Adrenal gland (tissue), 12 donors: ENCODE results near the gene DDX18. TPM values are rescaled to one million over a fixed set of nuclear protein-coding genes. Genes with fewer than 3 reads are reported as not detected.

ENCODE experiments used
- DNase-seq, 7 donors: peaks; one replicate each; pipeline ENCODE4 v3.0.0-alpha.2; 2019 to 2020
- H3K27ac ChIP-seq, 5 donors: fragments of 200-600 bp; sonication (generic) in 4 of 5; 1 replicate in 3 of 5; 2 replicates in 2 of 5; pipeline versions ENCODE4 v1.5.1 to v1.8.0; 2016 to 2020; ENCODE audit warnings: mild to moderate bottlenecking in 1 of 5
- H3K27me3 ChIP-seq: fragments of 200-600 bp; 2 replicates; pipeline ENCODE4 v1.8.0; 2021
- H3K36me3 ChIP-seq, 2 donors: fragments of 200-600 bp; replicated peaks in 1 of 2; 1 replicate in 1 of 2; 2 replicates in 1 of 2; pipeline versions ENCODE4 v1.5.1 to v1.8.0; 2018 to 2022
- H3K4me1 ChIP-seq, 2 donors: fragments of 200-600 bp; replicated peaks in 1 of 2; 1 replicate in 1 of 2; 2 replicates in 1 of 2; pipeline versions ENCODE4 v1.5.1 to v1.8.0; 2018 to 2021
- H3K4me3 ChIP-seq, 4 donors: fragments of 200-600 bp; sonication (generic) in 3 of 4; one replicate each; pipeline ENCODE4 v1.5.1; 2016 to 2018
- H3K9me3 ChIP-seq, 3 donors: fragments of 200-600 bp; sonication (generic) in 1 of 3; replicated peaks in 1 of 3; 1 replicate in 2 of 3; 2 replicates in 1 of 3; pipeline versions ENCODE4 v1.5.1 to v1.8.0; 2016 to 2021
- POLR2A ChIP-seq, 2 donors: fragments of 450-650 bp; IDR thresholded peaks; one replicate each; pipeline ENCODE4 v1.6.1; 2017; ENCODE audit warnings: antibody characterized with exemption in 2 of 2, mild to moderate bottlenecking in 2 of 2, moderate library complexity in 1 of 2
- WGBS, 4 donors: extraction: QIAGEN DNeasy Blood & Tissue Kit in 2 of 4; methylation state at CpG; one replicate each; pipeline versions ENCODE4 v1.1.5 to v1.1.7; 2013 to 2017; 5-methylcytosine and 5-hydroxymethylcytosine counted together
- intact Hi-C, 2 donors: fragments of 100-400 bp; cut with DNase I; formaldehyde crosslinking; loops; one replicate each; pipeline versions ENCODE4 v1.14.1 to v1.15.0; 2022 to 2023
- polyA plus RNA-seq, 3 donors: library from polyadenylated mRNA; stranded (reverse); fragments of 200-250 nt in 2 of 3; fragments of 350-450 nt in 1 of 3; fragmentation: Illumina TruSeq in 1 of 3; extraction: RNeasy Lipid Tissue Mini Kit (QIAGEN cat#74804) in 1 of 3; gene quantifications; one replicate each; pipeline ENCODE4 v1.2.3, GENCODE V29; 2013 to 2014
- total RNA-seq, 9 donors: library from RNA; depleted of rRNA in 4 of 9; stranded (reverse); fragments of >200 nt in 4 of 9; fragments of 120-200 nt in 1 of 9; fragmentation: NEBNext Ultra II Directional in 1 of 9; extraction: Animal tissue kit (Norgen Biotek cat#: 25700) in 1 of 9; gene quantifications; one replicate each; pipeline versions ENCODE4 v1.1.0 to v1.2.4, GENCODE V29; 2013 to 2023
- TF ChIP-seq, protein P1 (sequence below), 6 experiments: fragments of 450-650 bp in 4 of 6; fragments of 200-600 bp in 2 of 6; sonication (generic) in 1 of 6; IDR thresholded peaks; 1 replicate in 5 of 6; 2 replicates in 1 of 6; pipeline versions ENCODE4 v1.5.1 to v1.8.0; 2016 to 2021; ENCODE audit warnings: antibody characterized with exemption in 6 of 6, mild to moderate bottlenecking in 2 of 6, moderate library complexity in 1 of 6
- donor health status: healthy with polysubstance abuse.
- donor health status: Bipolar disorder and iron deficiency.
- donor health status: DM: yes; HTN: yes; CAD: no.
- donor health status: DM: no; HTN: no; CAD: no.
- donor health status: DM: no; HTN: no; CAD: no.
- donor health status: DM: yes; HTN: yes; CAD: no.

The DDX18 gene
- total and polyA plus RNA-seq, 12 donors: 15.9 to 69.3 (median 39.8) TPM

DNA sequence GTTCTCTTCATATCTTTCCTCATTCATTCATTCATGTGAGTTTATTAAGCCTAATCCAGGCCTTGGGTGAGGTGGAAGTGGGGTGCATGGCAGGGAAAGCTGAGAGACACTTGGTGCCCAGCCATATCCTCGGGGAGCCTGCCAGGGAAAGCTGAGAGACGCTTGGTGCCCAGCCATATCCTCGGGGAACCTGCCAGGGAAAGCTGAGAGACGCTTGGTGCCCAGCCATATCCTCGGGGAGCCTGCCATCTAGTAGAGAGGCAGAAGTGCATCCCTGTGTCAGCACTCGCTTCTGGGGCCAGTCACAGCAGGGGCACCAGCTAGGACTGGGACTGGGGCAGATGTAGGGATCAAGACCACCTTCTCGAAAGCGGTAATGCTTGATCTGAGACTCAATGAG lies 39.4 kb downstream of the DDX18 start:
- 82 to 90% (median 84%) methylated on average over 8 of the region's 8 CpGs for WGBS, 4 donors
- no peak overlapping the region for H3K4me3 ChIP-seq
- DNase-seq: no peak
- no peaks in the 10 kb centered on the region for H3K9me3 ChIP-seq
- H3K27me3 ChIP-seq: peaks cover 4% of the 10 kb centered on the region
- H3K27ac ChIP-seq: no peak overlapping the region
- intact Hi-C loops: no loop called here
- TF ChIP-seq, protein P1, sequence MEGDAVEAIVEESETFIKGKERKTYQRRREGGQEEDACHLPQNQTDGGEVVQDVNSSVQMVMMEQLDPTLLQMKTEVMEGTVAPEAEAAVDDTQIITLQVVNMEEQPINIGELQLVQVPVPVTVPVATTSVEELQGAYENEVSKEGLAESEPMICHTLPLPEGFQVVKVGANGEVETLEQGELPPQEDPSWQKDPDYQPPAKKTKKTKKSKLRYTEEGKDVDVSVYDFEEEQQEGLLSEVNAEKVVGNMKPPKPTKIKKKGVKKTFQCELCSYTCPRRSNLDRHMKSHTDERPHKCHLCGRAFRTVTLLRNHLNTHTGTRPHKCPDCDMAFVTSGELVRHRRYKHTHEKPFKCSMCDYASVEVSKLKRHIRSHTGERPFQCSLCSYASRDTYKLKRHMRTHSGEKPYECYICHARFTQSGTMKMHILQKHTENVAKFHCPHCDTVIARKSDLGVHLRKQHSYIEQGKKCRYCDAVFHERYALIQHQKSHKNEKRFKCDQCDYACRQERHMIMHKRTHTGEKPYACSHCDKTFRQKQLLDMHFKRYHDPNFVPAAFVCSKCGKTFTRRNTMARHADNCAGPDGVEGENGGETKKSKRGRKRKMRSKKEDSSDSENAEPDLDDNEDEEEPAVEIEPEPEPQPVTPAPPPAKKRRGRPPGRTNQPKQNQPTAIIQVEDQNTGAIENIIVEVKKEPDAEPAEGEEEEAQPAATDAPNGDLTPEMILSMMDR (IDR thresholded peaks at IDR 0.05): no peak
- no peak for TF ChIP-seq POLR2A (IDR thresholded peaks at IDR 0.05)
- no peaks in the 10 kb centered on the region for H3K4me1 ChIP-seq
- H3K36me3 ChIP-seq: no peaks in the 10 kb centered on the region

DNA sequence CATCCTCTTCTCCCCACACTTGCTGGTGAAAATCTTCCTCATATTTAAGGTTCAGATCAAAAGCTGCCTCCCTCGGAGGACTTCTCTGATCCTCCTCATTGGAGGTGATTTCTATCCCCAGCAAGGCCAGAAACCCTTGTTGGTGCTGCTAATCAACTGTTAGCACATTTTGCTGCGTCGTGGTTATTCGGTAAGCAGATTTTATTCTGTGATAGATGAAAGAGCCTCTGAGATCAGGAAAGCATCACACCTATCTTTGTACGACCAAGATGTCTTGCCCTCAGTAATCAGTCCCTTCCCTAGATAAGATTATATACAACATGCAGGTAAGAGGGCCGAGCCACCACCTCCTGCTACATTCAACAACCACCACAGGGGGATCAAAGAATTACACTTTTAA lies 40.1 kb downstream of the DDX18 start:
- DNase-seq: no peak
- intact Hi-C loops: no loop called here
- Histone ChIP-seq H3K4me3 (no peak overlapping the region), H3K9me3 (no peaks in the 10 kb centered on the region), H3K27me3 (peaks cover 7% of the 10 kb centered on the region), H3K4me1 (no peaks in the 10 kb centered on the region), H3K27ac (no peak overlapping the region), H3K36me3 (no peaks in the 10 kb centered on the region)
- no peak for TF ChIP-seq POLR2A (IDR thresholded peaks at IDR 0.05)
- TF ChIP-seq, protein P1 (IDR thresholded peaks at IDR 0.05): no peak
- 75 to 85% (median 80%) methylated on average over 6 of the region's 6 CpGs for WGBS, 4 donors

DNA sequence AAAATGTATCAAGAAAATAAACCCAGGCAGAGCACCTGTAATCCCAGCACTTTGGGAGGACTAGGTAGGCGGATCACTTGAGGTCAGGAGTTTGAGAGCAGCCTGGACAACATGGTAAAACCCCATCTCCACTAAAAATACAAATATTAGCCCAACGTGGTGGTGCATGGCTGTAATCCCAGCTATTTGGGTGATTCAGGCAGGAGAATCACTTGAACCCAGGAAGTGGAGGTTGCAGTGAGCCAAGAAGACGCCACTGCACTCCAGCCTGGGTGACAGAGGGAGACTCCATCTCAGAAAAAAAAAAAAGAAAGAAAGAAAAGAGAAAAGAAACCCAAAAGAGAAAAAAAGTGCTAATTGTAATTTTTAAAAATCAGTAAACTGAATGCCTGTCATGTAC lies 41.4 kb downstream of the DDX18 start:
- Histone ChIP-seq H3K4me3 (no peak overlapping the region), H3K4me1 (no peaks in the 10 kb centered on the region), H3K27me3 (peaks cover 15% of the 10 kb centered on the region), H3K27ac (no peak overlapping the region), H3K9me3 (no peaks in the 10 kb centered on the region), H3K36me3 (no peaks in the 10 kb centered on the region)
- no peak for DNase-seq
- WGBS, 4 donors: 61 to 76% (median 66%) methylated on average over 3 of the region's 3 CpGs
- intact Hi-C loops: no loop called here
- no peak for TF ChIP-seq POLR2A (IDR thresholded peaks at IDR 0.05)
- TF ChIP-seq, protein P1 (IDR thresholded peaks at IDR 0.05): no peak

DNA sequence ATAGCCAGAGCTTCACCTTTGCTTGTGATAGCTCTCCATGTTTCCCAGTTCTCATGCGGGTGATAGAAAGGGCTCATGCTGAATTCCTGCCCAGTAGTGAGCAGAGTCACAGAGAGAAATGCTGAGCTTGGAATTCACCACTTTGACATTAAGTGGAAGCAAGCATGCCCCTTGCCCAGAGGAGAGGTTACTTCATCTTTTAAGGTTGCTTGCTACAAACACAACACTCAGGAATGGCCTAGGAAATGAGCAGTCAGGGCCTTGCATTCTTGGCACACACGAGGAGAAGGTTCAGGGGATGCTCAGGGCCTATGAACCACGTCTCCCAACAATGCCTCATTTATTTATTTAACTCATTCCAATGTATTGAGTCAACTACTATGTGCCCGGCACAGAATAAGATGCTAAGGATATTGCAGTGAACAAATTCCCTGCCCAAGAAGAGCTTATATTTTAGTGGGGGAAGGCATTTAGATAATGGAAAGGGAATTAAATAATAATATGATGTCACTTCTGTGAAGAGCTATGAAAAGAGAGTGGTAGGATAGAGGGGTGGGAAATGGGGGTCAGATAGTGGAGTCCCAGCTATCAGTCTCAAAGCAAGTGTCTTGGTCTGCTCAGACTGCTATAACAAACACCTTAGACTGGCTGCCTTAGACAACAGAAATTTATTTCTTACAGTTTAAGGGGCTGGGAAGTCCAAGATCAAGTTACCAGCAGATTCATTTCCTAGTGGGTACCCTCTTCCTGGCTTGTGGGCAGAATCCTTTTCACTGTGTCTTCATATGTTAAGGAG lies 42.1 kb downstream of the DDX18 start:
- no peak for DNase-seq
- H3K36me3 ChIP-seq: no peaks in the 10 kb centered on the region
- H3K27ac ChIP-seq: no peak overlapping the region
- intact Hi-C loops: no loop called here
- WGBS, 4 donors: 39 to 51% (median 46%) methylated on average over 4 of the region's 4 CpGs
- no peaks in the 10 kb centered on the region for H3K9me3 ChIP-seq
- peaks cover 15% of the 10 kb centered on the region for H3K27me3 ChIP-seq
- H3K4me3 ChIP-seq: no peak overlapping the region
- H3K4me1 ChIP-seq: no peaks in the 10 kb centered on the region
- TF ChIP-seq, protein P1 (IDR thresholded peaks at IDR 0.05): no peak
- TF ChIP-seq POLR2A (IDR thresholded peaks at IDR 0.05): no peak
